Measurements from ENCODE around the gene ARHGDIA.

The ARHGDIA gene

DNA sequence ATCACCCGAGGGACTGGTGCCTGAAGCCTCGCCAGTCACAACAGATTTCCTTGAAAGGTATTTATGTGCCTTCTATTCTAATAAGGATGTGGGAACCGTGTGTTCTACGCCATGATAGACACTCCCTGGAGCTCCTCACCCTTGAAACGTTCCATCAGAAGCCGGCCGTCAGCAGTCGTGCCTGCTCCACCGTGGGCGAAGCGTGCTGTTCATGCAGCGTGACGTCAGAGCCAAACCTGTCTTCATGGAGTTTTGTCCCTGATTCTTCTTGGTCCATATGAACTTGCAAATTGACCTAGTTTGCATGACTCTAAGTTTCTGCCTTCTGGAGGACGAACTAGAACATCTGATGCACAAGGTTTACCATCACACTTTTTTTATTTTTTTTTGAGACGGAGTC is 31.8 kb downstream of the ARHGDIA start:
- H4K91ac ChIP-seq (ENCODE audit: low read length): no peak overlapping the region
- no peak overlapping the region for H3K14ac ChIP-seq (ENCODE audit: low read length in 2 of 2)
- 90% methylated on average over 15 of the region's 15 CpGs for WGBS
- no peak overlapping the region for H3K4me3 ChIP-seq (ENCODE audit: insufficient read depth in 1 of 2, low read depth in 1 of 2, low read length in 2 of 2)
- no peak overlapping the region for H3K9ac ChIP-seq (ENCODE audit: low read length)
- H2AFZ ChIP-seq (ENCODE audit: low read depth, low read length): no peak overlapping the region
- no peak overlapping the region for H4K8ac ChIP-seq (ENCODE audit: low read length)
- H2BK12ac ChIP-seq (ENCODE audit: low read length in 2 of 2): no peak overlapping the region
- no peak overlapping the region for H2BK15ac ChIP-seq (ENCODE audit: low read depth, poor library complexity, severe bottlenecking)
- DNase-seq: no peak
- no peaks in the 10 kb centered on the region for H3K9me3 ChIP-seq (ENCODE audit: control insufficient read depth, low read length)
- H3K18ac ChIP-seq (ENCODE audit: low read depth in 1 of 2, low read length in 2 of 2): no peak overlapping the region
- H3K23ac ChIP-seq (ENCODE audit: low read length in 2 of 2): no peak overlapping the region
- H2BK5ac ChIP-seq (ENCODE audit: low read depth, low read length, poor library complexity, severe bottlenecking): no peak overlapping the region
- H3K36me3 ChIP-seq (ENCODE audit: control insufficient read depth in 1 of 2, insufficient read depth in 2 of 2, low read depth in 1 of 2, low read length in 2 of 2): peaks cover 22 to 32% of the 10 kb centered on the region in 2 experiments
- peaks cover 10% of the 10 kb centered on the region for H3K4me1 ChIP-seq (ENCODE audit: control insufficient read depth, insufficient read depth, low read depth, low read length)
- no peak overlapping the region for H2BK120ac ChIP-seq (ENCODE audit: low read depth, low read length)
- peaks cover under 1% of the 10 kb centered on the region for H3K79me1 ChIP-seq (replicated peaks; ENCODE audit: low read length, poor library complexity, severe bottlenecking)
- H3K27me3 ChIP-seq (ENCODE audit: control insufficient read depth in 1 of 2, insufficient read depth in 1 of 2, low read length in 2 of 2): no peaks in the 10 kb centered on the region
- H2AK5ac ChIP-seq (ENCODE audit: low read length, severe bottlenecking): no peak overlapping the region
- H3K27ac ChIP-seq (ENCODE audit: low read length, poor library complexity, severe bottlenecking): no peak overlapping the region
- no peak overlapping the region for H3K4ac ChIP-seq (ENCODE audit: low read depth in 1 of 2, low read length in 2 of 2)
- H3K4me2 ChIP-seq (ENCODE audit: low read length, poor library complexity, severe bottlenecking): no peak overlapping the region

- no peak for DNase-seq
- Histone ChIP-seq H4K8ac (ENCODE audit: low read length) (no peak overlapping the region), H3K27me3 (ENCODE audit: control insufficient read depth in 1 of 2, insufficient read depth in 1 of 2, low read length in 2 of 2) (no peaks in the 10 kb centered on the region), H3K18ac (ENCODE audit: low read depth in 1 of 2, low read length in 2 of 2) (no peak overlapping the region), H2AFZ (ENCODE audit: low read depth, low read length) (no peak overlapping the region), H2BK15ac (ENCODE audit: low read depth, poor library complexity, severe bottlenecking) (no peak overlapping the region), H2BK120ac (ENCODE audit: low read depth, low read length) (no peak overlapping the region), H3K4me2 (ENCODE audit: low read length, poor library complexity, severe bottlenecking) (no peak overlapping the region), H3K79me1 (replicated peaks; ENCODE audit: low read length, poor library complexity, severe bottlenecking) (no peaks in the 10 kb centered on the region), H3K4ac (ENCODE audit: low read depth in 1 of 2, low read length in 2 of 2) (no peak overlapping the region), H2BK5ac (ENCODE audit: low read depth, low read length, poor library complexity, severe bottlenecking) (no peak overlapping the region), H3K4me1 (ENCODE audit: control insufficient read depth, insufficient read depth, low read depth, low read length) (peaks cover 13% of the 10 kb centered on the region), H2BK12ac (ENCODE audit: low read length in 2 of 2) (no peak overlapping the region), H4K91ac (ENCODE audit: low read length) (no peak overlapping the region), H3K9me3 (ENCODE audit: control insufficient read depth, low read length) (no peaks in the 10 kb centered on the region), H3K4me3 (ENCODE audit: insufficient read depth in 1 of 2, low read depth in 1 of 2, low read length in 2 of 2) (no peak overlapping the region), H3K9ac (ENCODE audit: low read length) (no peak overlapping the region), H3K36me3 (ENCODE audit: control insufficient read depth in 1 of 2, insufficient read depth in 2 of 2, low read depth in 1 of 2, low read length in 2 of 2) (peaks cover 17 to 27% of the 10 kb centered on the region in 2 experiments), H3K14ac (ENCODE audit: low read length in 2 of 2) (no peak overlapping the region), H2AK5ac (ENCODE audit: low read length, severe bottlenecking) (no peak overlapping the region), H3K27ac (ENCODE audit: low read length, poor library complexity, severe bottlenecking) (no peak overlapping the region), H3K23ac (ENCODE audit: low read length in 2 of 2) (no peak overlapping the region)
- 62% methylated on average over 15 of the region's 17 CpGs for WGBS
Observed at GRCh38 chr17:81838753-81839255, 32.3 kb downstream of the ARHGDIA start.

- Histone ChIP-seq H3K9ac (ENCODE audit: low read length) (no peak overlapping the region), H4K91ac (ENCODE audit: low read length) (no peak overlapping the region), H3K9me3 (ENCODE audit: control insufficient read depth, low read length) (no peaks in the 10 kb centered on the region), H3K36me3 (ENCODE audit: control insufficient read depth in 1 of 2, insufficient read depth in 2 of 2, low read depth in 1 of 2, low read length in 2 of 2) (peaks cover 6 to 15% of the 10 kb centered on the region in 2 experiments), H3K79me1 (replicated peaks; ENCODE audit: low read length, poor library complexity, severe bottlenecking) (peaks cover 2% of the 10 kb centered on the region), H2AK5ac (ENCODE audit: low read length, severe bottlenecking) (no peak overlapping the region), H2BK5ac (ENCODE audit: low read depth, low read length, poor library complexity, severe bottlenecking) (no peak overlapping the region), H3K18ac (ENCODE audit: low read depth in 1 of 2, low read length in 2 of 2) (no peak overlapping the region), H4K8ac (ENCODE audit: low read length) (no peak overlapping the region), H3K4ac (ENCODE audit: low read depth in 1 of 2, low read length in 2 of 2) (no peak overlapping the region), H3K27me3 (ENCODE audit: control insufficient read depth in 1 of 2, insufficient read depth in 1 of 2, low read length in 2 of 2) (no peaks in the 10 kb centered on the region), H2BK12ac (ENCODE audit: low read length in 2 of 2) (no peak overlapping the region), H3K4me2 (ENCODE audit: low read length, poor library complexity, severe bottlenecking) (no peak overlapping the region), H2BK120ac (ENCODE audit: low read depth, low read length) (no peak overlapping the region), H2BK15ac (ENCODE audit: low read depth, poor library complexity, severe bottlenecking) (no peak overlapping the region), H3K4me3 (ENCODE audit: insufficient read depth in 1 of 2, low read depth in 1 of 2, low read length in 2 of 2) (no peak overlapping the region), H2AFZ (ENCODE audit: low read depth, low read length) (no peak overlapping the region), H3K14ac (ENCODE audit: low read length in 2 of 2) (no peak overlapping the region), H3K27ac (ENCODE audit: low read length, poor library complexity, severe bottlenecking) (no peak overlapping the region), H3K23ac (ENCODE audit: low read length in 2 of 2) (no peak overlapping the region), H3K4me1 (ENCODE audit: control insufficient read depth, insufficient read depth, low read depth, low read length) (peaks cover 17% of the 10 kb centered on the region)
- peak; percentile 79 for DNase-seq
- 81% methylated on average over 9 of the region's 9 CpGs for WGBS
Observed at GRCh38 chr17:81837641-81838040, 33.5 kb downstream of the ARHGDIA start.

DNA sequence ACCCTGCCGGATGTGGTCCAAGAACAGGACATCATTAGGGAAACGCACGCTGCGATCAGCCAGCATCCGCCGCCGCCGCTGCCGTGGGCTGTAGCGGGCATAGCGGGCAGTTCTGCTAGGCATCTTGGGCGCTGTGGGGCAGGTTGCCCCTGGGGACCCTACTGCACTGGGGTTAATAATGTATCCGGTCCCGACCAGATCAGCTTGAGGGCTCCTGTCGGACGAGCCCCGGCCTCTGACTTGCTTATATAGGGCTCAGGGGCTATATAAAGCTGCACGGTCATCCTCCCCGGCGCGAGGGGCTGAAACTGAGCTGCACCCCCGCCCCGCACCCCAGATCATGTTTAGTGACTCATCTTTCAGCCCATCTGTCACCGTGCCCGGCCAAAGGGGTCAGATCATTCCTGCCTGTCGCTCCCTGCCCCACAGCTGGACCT is 36.3 kb downstream of the ARHGDIA start, which contains the start of gene PPP1R27:
Gene PPP1R27 (minus strand): TSS at position 220 of the 437 bp plus-strand sequence. CDS start 97 bp downstream, at position 123.
- Histone ChIP-seq H2BK120ac (ENCODE audit: low read depth, low read length) (peak within 1 kb of the TSS; percentile 91), H3K4me2 (ENCODE audit: low read length, poor library complexity, severe bottlenecking) (peak within 1 kb of the TSS; percentile 81), H2BK12ac (ENCODE audit: low read length in 2 of 2) (no peak within 1 kb of the TSS), H2BK5ac (ENCODE audit: low read depth, low read length, poor library complexity, severe bottlenecking) (no peak within 1 kb of the TSS), H3K4me1 (ENCODE audit: control insufficient read depth, insufficient read depth, low read depth, low read length) (peaks cover 26% of the 10 kb centered on the region), H4K8ac (ENCODE audit: low read length) (no peak within 1 kb of the TSS), H3K79me1 (replicated peaks; ENCODE audit: low read length, poor library complexity, severe bottlenecking) (peaks cover 15% of the 10 kb centered on the region), H2AK5ac (ENCODE audit: low read length, severe bottlenecking) (peak within 1 kb of the TSS; percentile 80), H3K23ac (ENCODE audit: low read length in 2 of 2) (no peak within 1 kb of the TSS), H3K14ac (ENCODE audit: low read length in 2 of 2) (no peak within 1 kb of the TSS), H4K91ac (ENCODE audit: low read length) (peak within 1 kb of the TSS; percentile 47), H3K9me3 (ENCODE audit: control insufficient read depth, low read length) (no peaks in the 10 kb centered on the region), H2BK15ac (ENCODE audit: low read depth, poor library complexity, severe bottlenecking) (peak within 1 kb of the TSS; percentile 44), H3K4ac (ENCODE audit: low read depth in 1 of 2, low read length in 2 of 2) (peak within 1 kb of the TSS in 1 of 2 experiments; percentile 97), H3K27me3 (ENCODE audit: control insufficient read depth in 1 of 2, insufficient read depth in 1 of 2, low read length in 2 of 2) (no peaks in the 10 kb centered on the region), H3K18ac (ENCODE audit: low read depth in 1 of 2, low read length in 2 of 2) (no peak within 1 kb of the TSS), H2AFZ (ENCODE audit: low read depth, low read length) (no peak within 1 kb of the TSS), H3K36me3 (ENCODE audit: control insufficient read depth in 1 of 2, insufficient read depth in 2 of 2, low read depth in 1 of 2, low read length in 2 of 2) (peaks cover under 1 to 3% of the 10 kb centered on the region in 2 experiments), H3K4me3 (ENCODE audit: insufficient read depth in 1 of 2, low read depth in 1 of 2, low read length in 2 of 2) (peak within 1 kb of the TSS in 1 of 2 experiments; percentile 80), H3K27ac (ENCODE audit: low read length, poor library complexity, severe bottlenecking) (no peak within 1 kb of the TSS), H3K9ac (ENCODE audit: low read length) (peak within 1 kb of the TSS; percentile 97)
- WGBS: 93% methylated on average over 26 of the region's 26 CpGs
- DNase-seq: no peak

Data from mesenchymal stem cell (in vitro differentiated cells and primary cell).